ENCODE data around the gene PRR36.

Gene PRR36

GRCh38 chr19:7864690-7865074, 9.5 kb downstream of the PRR36 start:
- TF ChIP-seq POLR2AphosphoS5 (IDR thresholded peaks at IDR 0.05; ENCODE audit: low read depth): no peak
- no peak for TF ChIP-seq SPI1 (IDR thresholded peaks at IDR 0.05; ENCODE audit: borderline replicate concordance, low read depth)
- no peak for TF ChIP-seq GABPA (IDR thresholded peaks at IDR 0.05; ENCODE audit: low read depth)
- TF ChIP-seq, protein P1, sequence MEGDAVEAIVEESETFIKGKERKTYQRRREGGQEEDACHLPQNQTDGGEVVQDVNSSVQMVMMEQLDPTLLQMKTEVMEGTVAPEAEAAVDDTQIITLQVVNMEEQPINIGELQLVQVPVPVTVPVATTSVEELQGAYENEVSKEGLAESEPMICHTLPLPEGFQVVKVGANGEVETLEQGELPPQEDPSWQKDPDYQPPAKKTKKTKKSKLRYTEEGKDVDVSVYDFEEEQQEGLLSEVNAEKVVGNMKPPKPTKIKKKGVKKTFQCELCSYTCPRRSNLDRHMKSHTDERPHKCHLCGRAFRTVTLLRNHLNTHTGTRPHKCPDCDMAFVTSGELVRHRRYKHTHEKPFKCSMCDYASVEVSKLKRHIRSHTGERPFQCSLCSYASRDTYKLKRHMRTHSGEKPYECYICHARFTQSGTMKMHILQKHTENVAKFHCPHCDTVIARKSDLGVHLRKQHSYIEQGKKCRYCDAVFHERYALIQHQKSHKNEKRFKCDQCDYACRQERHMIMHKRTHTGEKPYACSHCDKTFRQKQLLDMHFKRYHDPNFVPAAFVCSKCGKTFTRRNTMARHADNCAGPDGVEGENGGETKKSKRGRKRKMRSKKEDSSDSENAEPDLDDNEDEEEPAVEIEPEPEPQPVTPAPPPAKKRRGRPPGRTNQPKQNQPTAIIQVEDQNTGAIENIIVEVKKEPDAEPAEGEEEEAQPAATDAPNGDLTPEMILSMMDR (IDR thresholded peaks at IDR 0.05; ENCODE audit: insufficient read depth, low read length): no peak
- no peak for TF ChIP-seq REST (IDR thresholded peaks at IDR 0.05; ENCODE audit: insufficient replicate concordance, low read depth)
- H3K27ac ChIP-seq (replicated peaks): no peak overlapping the region
- no peak for DNase-seq (ENCODE audit: low read depth in 1 of 2, low spot score in 1 of 2)
- H3K4me3 ChIP-seq (replicated peaks; ENCODE audit: insufficient read depth, low read length): no peak overlapping the region
- H3K27me3 ChIP-seq (ENCODE audit: insufficient read depth, poor library complexity, severe bottlenecking): peaks cover 4% of the 10 kb centered on the region

DNA sequence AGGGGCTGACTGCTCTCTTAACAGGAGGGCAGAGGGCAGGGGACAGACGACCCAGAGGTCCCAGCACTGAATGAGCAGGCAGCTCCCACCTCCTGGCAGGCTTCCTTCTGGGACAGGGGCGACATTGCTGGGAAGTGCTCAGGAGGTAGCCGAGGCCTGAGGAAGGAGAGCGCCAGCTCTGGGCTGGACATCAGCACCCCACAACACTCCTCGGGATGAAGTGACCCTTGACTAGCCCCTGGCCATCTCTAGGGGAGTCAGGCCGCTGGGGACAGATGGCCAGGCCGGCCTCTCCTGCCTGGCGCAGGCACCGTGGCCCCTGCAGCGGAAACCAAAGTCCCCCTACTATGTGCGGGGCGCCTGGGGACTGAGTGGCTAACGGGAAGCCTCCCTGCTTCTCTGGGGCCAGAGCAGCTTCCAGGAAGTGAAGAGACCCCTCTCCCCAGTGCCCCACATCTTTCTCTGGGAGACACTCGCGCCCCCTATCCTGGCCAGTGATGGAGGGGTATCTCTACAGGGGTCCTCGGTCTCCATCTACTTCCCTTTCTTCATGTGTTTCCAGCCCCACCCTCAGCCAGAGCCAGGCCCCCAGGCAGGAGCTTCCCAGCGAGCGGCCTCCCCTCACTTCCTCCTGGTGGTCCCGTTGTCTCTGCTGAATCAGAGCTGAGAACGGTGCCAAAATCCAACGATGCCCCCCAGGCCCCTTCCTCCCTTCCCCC, 10.1 kb downstream of the PRR36 start:
- Histone ChIP-seq H3K27ac (replicated peaks) (no peak overlapping the region), H3K27me3 (ENCODE audit: insufficient read depth, poor library complexity, severe bottlenecking) (peaks cover 4% of the 10 kb centered on the region), H3K4me3 (replicated peaks; ENCODE audit: insufficient read depth, low read length) (no peak overlapping the region)
- DNase-seq (ENCODE audit: low read depth in 1 of 2, low spot score in 1 of 2): no peak
- TF ChIP-seq REST (IDR thresholded peaks at IDR 0.05; ENCODE audit: insufficient replicate concordance, low read depth) (no peak), SPI1 (IDR thresholded peaks at IDR 0.05; ENCODE audit: borderline replicate concordance, low read depth) (no peak), POLR2AphosphoS5 (IDR thresholded peaks at IDR 0.05; ENCODE audit: low read depth) (no peak), GABPA (IDR thresholded peaks at IDR 0.05; ENCODE audit: low read depth) (no peak)
- TF ChIP-seq, protein P1 (IDR thresholded peaks at IDR 0.05; ENCODE audit: insufficient read depth, low read length): no peak

- peaks cover 4% of the 10 kb centered on the region for H3K27me3 ChIP-seq (ENCODE audit: insufficient read depth, poor library complexity, severe bottlenecking)
- H3K4me3 ChIP-seq (replicated peaks; ENCODE audit: insufficient read depth, low read length): no peak overlapping the region
- TF ChIP-seq, protein P1 (IDR thresholded peaks at IDR 0.05; ENCODE audit: insufficient read depth, low read length): no peak
- TF ChIP-seq GABPA (IDR thresholded peaks at IDR 0.05; ENCODE audit: low read depth) (no peak), POLR2AphosphoS5 (IDR thresholded peaks at IDR 0.05; ENCODE audit: low read depth) (no peak), SPI1 (IDR thresholded peaks at IDR 0.05; ENCODE audit: borderline replicate concordance, low read depth) (no peak), REST (IDR thresholded peaks at IDR 0.05; ENCODE audit: insufficient replicate concordance, low read depth) (no peak)
- no peak overlapping the region for H3K27ac ChIP-seq (replicated peaks)
- no peak for DNase-seq (ENCODE audit: low read depth in 1 of 2, low spot score in 1 of 2)
Observed at GRCh38 chr19:7863157-7863970, 10.8 kb downstream of the PRR36 start.
